ENCODE data around the gene ARHGAP6.

Gene ARHGAP6

GRCh38 chrX:11703855-11704254 is 38.1 kb upstream of the ARHGAP6 start:
- TF ChIP-seq POLR2AphosphoS5 (IDR thresholded peaks at IDR 0.05; ENCODE audit: low read depth) (no peak), REST (IDR thresholded peaks at IDR 0.05; ENCODE audit: insufficient replicate concordance, low read depth) (no peak), GABPA (IDR thresholded peaks at IDR 0.05; ENCODE audit: low read depth) (no peak), SPI1 (IDR thresholded peaks at IDR 0.05; ENCODE audit: borderline replicate concordance, low read depth) (no peak), CTCF (IDR thresholded peaks at IDR 0.05; ENCODE audit: insufficient read depth, low read length) (no peak)
- DNase-seq (ENCODE audit: low read depth in 1 of 2, low spot score in 1 of 2) = no peak
- no peaks in the 10 kb centered on the region for H3K27me3 ChIP-seq (ENCODE audit: insufficient read depth, poor library complexity, severe bottlenecking)
- no peak overlapping the region for H3K27ac ChIP-seq (replicated peaks)
- no peak overlapping the region for H3K4me3 ChIP-seq (replicated peaks; ENCODE audit: insufficient read depth, low read length)

- H3K27ac ChIP-seq (replicated peaks) = no peak overlapping the region
These were observed 37.4 kb upstream of the ARHGAP6 start for GRCh38 chrX:11702965-11703631.

More at GRCh38 chrX:11702965-11703631, 37.4 kb upstream of the ARHGAP6 start:
- no peak for TF ChIP-seq CTCF (IDR thresholded peaks at IDR 0.05; ENCODE audit: insufficient read depth, low read length)
- TF ChIP-seq GABPA (IDR thresholded peaks at IDR 0.05; ENCODE audit: low read depth) = no peak
- TF ChIP-seq POLR2AphosphoS5 (IDR thresholded peaks at IDR 0.05; ENCODE audit: low read depth) = no peak
- TF ChIP-seq REST (IDR thresholded peaks at IDR 0.05; ENCODE audit: insufficient replicate concordance, low read depth) = no peak
- no peak for TF ChIP-seq SPI1 (IDR thresholded peaks at IDR 0.05; ENCODE audit: borderline replicate concordance, low read depth)
- no peak for DNase-seq (ENCODE audit: low read depth in 1 of 2, low spot score in 1 of 2)
- Histone ChIP-seq H3K27me3 (ENCODE audit: insufficient read depth, poor library complexity, severe bottlenecking) (no peaks in the 10 kb centered on the region), H3K4me3 (replicated peaks; ENCODE audit: insufficient read depth, low read length) (no peak overlapping the region)

Data from HL-60 (cell line).